NCI-H2029 treated with DMSO at 0.1 percent for 48 hours (cell line): ENCODE results near the gene ST3GAL6.

Experiments used
- DNase-seq: peaks from one replicate; lab custom pipeline; 2025; lab: John Stamatoyannopoulos, UW

ST3GAL6 gene, protein sequence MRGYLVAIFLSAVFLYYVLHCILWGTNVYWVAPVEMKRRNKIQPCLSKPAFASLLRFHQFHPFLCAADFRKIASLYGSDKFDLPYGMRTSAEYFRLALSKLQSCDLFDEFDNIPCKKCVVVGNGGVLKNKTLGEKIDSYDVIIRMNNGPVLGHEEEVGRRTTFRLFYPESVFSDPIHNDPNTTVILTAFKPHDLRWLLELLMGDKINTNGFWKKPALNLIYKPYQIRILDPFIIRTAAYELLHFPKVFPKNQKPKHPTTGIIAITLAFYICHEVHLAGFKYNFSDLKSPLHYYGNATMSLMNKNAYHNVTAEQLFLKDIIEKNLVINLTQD

DNA sequence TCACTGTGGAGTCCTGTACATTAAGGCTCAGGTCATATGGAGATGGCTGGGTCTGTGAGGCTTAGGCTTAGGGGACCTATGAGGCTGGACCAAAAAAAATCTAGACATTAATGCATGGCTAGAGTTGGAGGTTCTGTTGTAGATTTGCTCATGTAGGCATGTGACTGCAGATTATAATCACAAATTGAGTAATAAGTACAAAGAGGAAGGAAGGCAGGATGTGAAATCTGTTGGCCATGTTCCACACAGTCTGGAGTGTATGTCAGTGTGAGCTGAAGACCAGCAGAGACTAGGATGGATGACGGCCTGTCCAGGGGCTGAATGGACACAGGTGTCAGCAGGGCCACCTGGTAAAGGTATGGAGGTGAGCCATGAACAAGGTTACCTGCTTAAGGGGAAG lies at the start of gene ST3GAL6:
TSS of gene ST3GAL6 (plus strand) at position 265 of the 400 bp plus-strand sequence. CDS start 5,101 bp downstream, outside the sequence.
- DNase-seq = no peak

DNA sequence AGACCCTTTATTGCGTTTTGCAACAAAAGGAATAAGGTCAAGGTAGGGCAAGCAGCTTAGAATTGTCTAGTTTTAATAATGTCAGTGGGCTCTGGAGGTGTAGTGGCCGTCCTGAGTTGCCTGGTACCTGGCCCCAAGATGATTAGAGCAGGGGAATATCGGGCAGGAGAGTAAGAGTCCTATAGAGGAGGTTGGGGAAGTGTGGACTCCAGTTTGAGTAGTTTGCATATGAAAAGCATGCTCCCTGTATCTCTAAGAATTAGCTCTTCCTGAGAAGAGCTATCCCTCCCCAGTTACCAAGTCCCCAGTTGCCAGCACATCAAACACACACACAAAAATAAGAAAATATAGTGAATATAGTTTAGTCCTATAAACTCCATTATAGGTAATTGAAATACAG lies 49.2 kb upstream of the ST3GAL6 start:
- no peak for DNase-seq

DNA sequence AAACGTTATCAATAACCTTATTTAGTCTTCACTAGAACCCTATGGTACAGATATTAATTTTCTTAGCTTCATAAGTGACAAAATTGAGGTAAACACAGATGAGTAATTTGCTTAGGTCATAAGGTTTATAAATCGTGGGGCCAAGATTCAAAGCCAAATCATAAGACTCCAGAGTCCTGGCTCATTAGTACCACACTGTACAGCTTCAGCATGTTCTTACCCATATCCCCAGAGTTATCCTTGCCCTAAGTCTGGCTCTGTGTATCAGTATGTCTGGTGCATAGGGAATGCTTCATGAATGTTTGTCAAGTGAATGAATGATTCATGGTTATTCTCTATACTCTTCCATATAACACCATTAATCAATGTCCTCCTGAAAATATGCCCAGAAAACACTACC lies 45.6 kb upstream of the ST3GAL6 start:
- no peak for DNase-seq

DNA sequence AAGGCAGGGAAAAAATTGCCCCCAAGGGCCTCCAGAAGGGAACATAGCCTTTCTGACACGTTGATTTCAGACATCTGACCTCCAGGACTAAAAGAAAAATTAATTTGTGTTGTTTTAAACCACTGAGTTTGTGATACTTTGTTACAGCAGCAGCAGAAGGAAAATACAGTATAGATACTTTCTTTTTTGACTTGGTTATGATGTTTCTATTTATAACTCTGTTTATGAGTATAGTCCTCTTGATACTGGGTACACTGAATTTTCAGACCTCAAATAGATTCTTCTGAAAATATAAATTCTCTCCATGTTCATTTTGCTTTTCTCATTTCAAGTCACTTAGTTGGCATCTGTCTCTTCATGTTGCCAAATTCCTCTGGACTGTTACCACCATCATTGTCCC lies 44.4 kb upstream of the ST3GAL6 start:
- no peak for DNase-seq

DNA sequence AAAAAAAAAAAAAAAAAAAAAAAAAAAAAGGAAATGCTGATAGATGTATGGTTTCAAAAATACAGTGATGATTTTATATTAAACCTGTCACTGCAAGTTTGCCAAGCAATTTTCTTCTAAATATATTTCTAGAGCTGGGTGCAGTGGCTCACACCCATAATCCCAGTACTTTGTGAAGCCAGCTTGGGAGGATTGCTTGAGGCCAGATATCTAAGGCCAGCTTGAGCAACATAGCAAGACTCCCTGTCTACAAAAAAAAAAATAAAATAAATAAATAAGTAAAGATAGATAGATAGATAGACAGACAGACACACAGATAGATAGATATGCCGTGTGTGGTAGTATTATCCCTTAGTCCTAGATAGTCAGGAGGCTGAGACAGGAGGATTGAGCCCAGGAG lies 41.4 kb upstream of the ST3GAL6 start:
- DNase-seq = no peak

DNA sequence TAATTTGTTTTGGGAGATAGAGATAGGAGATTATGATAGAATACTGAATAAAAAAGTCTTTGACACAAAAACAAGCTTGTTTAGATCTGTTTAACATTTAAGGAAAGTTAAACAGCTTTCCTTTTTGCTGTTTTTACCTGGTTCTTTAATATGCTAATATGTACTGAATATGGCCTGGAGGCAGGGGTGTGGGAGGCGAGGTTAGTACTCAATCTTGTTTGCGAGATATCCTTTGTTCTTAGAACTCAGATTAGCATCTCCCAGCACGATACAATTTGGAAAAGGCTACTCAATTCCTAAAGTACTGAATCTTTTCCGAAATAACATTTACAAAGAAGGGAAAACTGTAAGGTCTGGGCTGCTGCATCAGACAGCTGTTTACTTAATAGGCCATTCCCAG lies 40.8 kb upstream of the ST3GAL6 start:
- no peak for DNase-seq

DNA sequence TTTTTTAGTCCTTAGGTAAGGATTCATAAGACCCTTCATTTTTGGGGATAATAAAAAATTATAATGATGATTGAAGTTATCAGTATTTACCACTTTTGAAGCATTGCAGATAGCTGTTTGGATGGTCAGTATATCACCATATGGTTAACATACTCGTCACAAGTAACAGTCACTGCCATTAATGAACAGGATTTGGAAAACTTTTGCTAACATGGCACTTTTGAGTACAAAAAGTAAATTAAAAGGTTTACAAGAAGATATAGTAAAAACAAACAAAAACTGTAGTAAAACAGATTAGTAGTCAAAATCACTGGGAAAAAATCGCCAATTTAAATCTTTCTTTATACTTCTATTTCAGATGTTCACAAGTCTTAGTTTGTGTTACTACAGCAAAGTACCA lies 37.8 kb upstream of the ST3GAL6 start:
- DNase-seq = no peak

DNA sequence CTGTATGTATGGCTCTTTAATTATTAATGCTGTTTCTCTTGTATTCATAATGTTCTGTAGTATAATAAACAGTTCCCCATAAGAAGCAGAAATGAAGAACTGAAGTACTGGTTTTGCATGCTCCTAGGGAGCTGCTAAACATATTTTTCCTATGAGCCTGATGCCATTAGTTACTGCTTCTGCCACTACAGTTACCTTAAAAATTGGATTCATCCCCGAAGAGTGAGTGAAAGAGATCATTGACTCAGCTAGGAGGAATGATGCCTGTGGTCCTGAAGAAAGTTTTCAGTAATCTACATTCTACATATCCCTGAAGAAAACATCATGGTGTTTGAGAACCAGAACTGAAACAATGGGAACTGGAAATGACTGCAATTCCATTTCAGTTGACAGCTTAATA lies 37.1 kb upstream of the ST3GAL6 start:
- no peak for DNase-seq

DNA sequence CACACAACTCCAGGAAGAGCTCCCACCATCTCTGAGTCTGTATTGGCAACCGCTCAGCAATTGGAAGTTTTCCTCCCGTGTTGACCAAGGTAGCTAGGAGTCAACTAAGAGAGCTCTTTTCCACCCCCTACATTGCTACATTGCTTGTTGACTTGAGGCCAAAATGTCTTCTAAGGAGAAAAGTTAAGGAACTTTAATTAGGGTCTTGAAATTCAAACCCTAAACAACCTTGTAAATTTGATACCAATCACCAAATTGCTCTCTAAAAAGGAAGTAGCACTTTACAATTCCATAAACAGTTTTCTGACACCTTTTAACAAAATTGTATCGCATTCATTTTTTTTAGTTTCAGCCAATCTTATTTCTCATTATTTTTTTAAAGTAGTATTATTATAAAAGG lies 35.5 kb upstream of the ST3GAL6 start:
- DNase-seq = no peak

DNA sequence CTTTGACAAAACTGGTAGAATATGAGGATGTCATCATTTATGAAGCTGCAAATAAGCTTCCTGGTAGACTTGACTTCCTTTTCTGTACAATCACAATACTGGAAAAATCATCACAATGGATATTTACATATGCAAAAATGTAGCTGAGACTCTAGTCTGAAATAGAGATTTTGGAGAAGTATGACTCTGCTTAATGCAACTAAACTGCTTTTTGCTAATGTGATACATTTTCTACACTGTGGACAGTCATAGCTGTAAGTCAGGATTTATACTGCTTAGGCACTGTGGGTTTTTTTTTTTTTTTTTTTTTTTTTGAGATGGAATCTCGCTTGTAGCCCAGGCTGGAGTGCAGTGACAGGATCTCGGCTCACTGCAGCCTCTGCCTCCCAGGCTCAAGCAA lies 34.5 kb upstream of the ST3GAL6 start:
- no peak for DNase-seq

DNA sequence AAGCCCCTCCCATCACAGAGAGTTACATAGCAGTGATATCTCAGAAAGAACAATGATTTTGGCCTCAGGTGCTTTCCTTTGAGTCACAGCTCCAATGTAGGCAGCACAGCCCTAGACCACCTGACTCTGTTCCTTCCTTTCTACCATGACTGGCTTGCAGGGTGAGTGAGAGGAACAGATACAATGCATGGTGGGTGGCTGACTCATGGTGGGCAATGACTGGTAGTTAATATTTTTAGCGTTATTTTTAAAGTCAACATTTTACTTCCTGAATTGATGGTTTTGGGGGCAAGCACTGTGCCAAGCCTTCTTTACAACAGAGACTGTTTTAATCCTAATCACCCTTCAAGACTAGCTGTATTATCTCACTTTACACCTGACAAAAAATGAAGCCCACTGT lies 32.8 kb upstream of the ST3GAL6 start:
- no peak for DNase-seq

DNA sequence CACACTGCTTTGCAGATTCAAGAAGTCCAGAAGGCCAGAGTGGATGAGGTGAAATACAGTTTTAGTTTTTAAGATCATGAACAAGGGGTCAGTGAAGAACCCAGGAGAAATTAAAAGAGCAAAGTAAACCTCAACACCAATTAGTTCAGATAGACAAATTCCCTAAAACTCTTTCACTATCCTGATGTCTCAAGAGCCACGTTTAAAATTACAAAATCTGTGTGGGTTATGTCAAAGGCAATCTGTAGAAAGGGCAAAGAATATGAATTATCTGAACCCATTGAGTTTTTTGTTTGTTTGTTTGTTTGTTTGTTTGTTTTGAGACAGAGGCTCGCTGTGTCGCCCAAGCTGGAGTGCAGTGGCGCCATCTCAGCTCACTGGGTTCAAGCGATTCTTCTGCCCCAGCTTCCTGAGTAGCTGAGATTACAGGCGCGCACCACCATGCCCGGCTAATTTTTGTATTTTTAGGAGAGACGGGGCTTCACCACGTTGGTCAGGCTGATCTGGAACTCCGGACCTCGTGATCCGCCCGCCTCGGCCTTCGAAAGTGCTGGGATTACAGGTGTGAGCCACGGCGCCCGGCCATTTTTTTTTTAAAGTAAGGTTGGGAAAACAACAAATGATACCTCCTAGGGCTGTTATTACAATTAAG lies 32.1 kb upstream of the ST3GAL6 start:
- DNase-seq = no peak

DNA sequence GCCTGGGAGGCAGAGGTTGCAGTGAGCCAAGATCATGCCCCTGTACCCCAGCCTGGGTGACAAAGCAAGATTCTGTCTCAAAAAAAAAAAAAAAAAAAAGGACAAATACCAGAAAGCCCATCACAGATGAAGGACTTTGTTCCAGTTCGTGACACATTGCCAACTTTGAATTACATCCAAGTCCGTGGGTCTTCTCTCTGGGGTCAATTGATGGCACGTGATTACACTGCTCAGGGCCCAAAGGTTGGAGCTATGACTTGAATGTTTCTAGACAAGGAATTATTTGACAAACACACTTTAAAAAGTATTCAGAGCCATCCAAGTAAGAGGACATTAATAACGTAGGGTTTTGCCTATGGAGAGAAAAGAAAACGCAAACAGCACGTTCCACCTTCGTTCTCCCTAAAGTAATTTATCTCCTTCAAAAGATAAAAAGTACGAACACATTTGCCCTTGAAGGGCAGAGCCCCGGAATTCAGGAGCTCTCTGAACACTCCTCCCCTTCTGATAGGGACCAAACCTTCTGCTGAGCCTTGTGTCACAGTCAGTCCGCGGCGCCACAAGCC lies 31.3 kb upstream of the ST3GAL6 start:
- DNase-seq = no peak

DNA sequence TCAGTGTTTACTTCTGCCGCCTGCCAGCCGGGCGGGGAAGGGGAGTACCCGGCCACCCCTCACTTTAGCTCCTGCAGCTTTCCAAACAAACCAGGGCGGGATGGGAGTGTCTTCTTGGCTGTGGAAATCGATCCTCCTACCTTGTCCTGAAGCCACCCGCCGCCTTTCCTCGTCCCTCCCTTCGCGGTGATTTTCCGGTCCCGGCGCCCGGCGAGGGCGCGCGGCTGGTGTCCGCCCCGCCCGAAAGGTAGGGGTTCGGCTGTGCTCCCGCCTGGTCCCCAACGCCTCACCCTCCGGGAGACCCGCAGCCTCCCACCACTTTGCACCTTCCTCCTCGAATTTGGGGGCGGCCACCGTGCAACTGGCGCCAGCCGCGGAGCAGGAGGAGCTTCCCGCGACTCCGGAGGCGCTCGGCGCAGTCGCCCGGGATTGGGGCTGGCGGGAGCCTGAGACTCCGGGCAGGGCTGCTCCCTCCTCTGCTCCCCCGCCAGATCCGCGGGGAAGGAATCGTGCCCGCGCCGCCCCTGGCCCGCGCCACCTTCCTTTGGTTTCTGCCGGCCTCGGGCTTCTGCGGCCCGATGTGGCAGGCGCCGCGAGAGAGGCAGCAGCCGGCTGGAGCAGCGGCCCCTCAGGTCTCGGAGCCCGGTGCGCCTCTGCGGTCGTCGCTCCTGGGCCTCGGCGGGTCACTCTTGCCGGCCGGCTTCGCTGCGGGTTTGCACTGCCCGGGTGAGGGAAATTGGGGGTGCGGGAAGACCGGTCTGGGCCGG lies 30.7 kb upstream of the ST3GAL6 start:
- no peak for DNase-seq

DNA sequence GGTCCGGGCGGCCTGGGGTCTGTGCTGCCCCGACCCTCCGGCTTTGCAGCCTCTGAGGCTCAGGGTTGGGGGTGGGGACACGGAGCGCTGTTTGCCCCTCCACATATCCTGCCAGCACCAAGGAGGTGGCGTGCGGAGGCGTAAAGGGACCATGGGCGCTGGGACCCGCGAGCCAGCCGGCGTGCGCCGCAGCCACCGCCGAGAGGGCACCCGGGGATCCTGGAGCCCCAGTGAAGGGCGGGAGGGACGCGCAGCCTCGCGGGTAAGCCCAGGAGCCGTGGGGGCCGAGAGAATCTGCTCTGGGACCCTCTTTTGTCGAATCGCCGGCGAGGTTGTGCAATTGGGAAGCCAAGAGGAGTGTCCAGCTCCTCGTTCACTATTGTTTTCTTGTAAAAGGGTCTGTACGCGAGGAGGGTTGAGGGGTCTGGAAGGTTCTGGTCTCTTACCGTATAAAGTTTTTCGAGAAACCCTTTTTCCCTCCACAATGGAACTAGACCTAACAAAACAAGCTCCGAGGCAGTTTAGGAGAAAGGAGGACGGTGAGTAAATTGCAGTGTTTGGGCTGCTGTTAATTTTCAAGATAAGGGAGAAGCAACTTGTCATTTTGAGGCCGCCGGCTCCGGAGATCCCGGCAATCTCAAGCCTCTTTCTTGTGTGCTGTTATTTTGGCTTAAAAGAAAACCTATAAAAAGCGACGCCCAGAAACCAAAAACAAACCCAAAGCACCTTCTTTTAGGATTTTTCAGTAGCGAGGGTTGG lies 29.9 kb upstream of the ST3GAL6 start:
- no peak for DNase-seq

DNA sequence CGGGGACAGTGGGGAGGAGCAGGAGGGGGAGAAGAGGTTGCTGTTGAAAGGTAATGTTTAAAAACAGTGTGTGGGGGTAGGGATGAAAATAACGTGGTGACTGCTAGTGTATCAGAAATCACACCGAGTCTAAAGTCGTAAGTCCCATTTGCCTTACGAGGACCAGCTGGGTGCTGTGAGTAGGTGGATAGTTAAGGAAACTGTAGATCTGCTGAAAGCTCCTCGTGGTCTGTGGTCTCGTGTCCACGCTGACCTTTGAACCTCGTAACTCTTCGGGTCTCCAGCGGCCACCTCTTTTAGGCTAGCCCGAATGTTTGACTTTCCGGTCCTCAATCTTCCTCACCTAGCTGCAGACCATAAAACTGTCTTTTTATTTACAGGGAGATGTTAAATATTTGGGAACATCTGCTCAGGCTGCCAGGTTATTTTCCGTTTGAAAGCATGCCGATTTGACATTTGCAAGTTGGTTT lies 29.3 kb upstream of the ST3GAL6 start:
- no peak for DNase-seq

DNA sequence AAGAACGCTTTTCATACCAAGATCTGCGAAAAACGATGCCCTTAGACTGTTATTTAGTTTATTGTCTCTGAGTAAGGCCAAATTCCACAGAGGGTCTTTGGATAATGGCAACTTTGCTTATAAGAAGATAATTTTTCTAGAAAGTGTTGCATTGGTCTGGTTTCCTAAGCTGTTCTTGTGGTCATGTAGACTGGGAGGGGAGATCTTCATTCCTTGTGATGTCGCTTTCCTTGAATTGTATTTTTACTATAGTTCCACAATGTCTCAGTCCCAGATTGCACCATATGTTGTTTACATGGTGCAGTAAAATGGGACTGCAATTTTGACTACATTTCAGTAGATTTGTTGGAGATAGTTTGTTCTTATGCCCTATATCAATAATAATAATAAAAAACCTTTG lies 28.8 kb upstream of the ST3GAL6 start:
- DNase-seq = no peak

DNA sequence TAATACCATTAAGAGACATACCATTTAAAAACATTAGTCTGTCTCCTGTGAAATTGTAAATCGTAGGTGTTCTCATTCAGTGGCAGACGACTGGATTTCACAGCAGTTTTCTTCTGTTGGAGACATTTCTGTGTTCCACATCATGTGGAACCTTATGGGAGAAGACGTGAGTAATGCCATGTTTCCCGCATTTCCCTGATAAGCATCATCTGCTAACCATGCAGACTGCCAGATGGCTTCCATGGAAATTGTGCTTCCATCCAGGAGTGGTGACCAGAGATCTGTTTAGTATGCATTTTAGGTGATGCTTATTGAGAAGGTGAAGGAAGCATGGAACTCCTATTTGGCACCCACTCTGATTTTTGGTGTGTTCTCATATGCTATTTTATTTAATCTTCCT lies 28.4 kb upstream of the ST3GAL6 start:
- no peak for DNase-seq

DNA sequence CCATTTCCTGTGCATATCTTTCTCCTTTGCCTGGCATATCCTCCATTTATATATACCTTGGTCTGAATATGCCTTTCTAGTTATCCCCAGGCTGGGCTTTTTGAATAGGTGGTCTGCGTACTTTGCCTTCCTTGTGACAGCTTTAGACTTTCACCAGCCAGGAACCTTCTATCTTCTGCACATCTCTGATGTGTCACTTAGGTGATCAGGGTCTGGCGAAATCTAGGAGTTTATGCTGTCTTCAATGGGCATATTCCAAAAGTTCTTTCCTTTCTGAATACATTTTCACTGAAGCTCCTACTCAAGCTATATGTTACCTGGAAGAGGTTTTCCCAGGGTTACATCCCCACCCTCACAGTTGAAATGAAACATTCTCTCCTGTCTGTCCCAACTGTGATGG lies 27.8 kb upstream of the ST3GAL6 start:
- DNase-seq = no peak

DNA sequence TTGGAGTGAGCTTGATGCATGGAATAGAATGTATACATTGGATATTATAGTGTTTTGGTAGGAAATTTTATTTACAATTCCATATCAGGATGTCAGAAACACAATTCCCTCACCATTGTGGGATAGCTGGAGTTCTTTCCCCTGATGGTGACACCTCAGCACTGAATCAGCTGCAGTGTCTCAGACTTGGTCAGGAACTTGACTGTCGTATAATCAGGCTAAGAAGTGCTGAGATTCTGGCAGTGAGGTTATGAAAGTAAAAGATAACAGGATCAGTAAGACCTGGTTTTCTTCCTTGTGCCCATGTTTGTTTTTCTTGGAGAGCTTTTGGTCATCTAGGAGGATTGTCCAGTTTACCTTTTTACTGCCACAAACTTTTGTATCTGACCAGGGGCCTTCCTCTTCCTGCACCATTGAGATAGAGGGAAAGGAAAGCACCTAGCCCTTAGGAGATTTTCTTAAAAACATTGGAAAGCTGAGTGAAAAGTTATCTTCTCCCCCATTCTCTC lies 27.3 kb upstream of the ST3GAL6 start:
- no peak for DNase-seq

DNA sequence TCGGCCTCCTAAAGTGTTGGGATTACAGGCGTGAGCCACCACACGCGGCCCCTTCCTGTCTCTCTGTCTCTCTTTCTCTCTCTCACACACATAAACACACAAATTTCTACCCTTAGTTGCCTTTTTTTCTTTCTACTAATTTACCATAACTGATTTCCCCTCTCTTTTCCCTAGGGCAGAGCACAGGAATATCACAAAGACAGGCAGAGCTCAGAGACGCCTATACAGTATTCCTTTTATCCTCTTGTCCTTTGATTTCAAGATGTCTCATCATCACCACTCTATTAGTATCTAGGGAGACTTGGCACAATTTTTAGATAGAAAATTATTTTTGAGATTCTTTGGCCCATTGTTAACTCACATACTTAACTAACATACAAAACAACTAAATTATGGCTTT lies 25.8 kb upstream of the ST3GAL6 start:
- no peak for DNase-seq

DNA sequence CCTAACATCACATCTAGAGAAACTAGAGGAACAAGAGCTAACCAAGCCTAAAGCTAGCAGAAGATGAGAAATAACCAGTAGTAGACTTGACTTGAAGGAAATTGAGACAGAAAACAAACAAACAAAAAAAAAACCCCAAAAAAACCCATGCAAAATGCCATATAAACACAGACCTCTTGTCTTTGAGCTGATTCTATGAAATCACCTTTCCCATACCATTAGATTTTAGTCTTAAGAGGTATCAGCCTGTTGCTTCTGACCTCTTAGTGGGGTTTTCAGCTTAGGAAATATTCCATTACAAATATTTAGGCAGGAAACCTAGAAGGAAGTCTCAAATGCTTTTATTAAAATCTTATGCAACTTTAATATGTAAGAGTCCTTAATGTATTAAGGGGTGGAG lies 23.9 kb upstream of the ST3GAL6 start:
- no peak for DNase-seq
